GM19351 (cell line): ENCODE measurements around the gene NPR3.
"Not testable (repeated sequence)": the region's sequence is repeated elsewhere in the genome, so short reads cannot be mapped to it uniquely, and the experiment has no call there.

ENCODE experiments used
- ATAC-seq: cut with Tn5 transposase; IDR thresholded peaks from one replicate; pipeline ENCODE4 v1.9.1; 2021; ENCODE audit warnings: mild to moderate bottlenecking, moderate library complexity; ENCODE audit not compliant: unreplicated experiment

NPR3 gene

DNA sequence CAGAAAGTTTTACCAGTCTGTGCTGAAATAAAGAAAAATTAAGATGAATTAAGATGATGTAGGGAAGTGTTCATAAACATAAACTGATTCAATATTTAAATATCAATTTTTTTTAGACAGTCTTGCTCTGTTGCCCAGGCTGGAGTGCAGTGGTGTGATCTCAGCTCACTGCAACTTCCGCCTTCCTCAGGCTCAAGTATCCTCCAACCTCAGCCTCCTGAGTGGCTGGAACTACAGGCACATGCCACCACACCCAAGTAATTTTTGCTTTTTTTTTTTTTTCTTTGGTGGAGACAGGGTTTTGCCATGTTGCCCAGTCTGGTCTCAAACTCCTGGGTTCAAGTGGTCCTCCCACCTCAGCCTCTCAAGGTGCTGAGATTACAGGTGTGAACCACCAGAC lies 94.3 kb downstream of the NPR3 start:
- not testable (repeated sequence) for ATAC-seq

DNA sequence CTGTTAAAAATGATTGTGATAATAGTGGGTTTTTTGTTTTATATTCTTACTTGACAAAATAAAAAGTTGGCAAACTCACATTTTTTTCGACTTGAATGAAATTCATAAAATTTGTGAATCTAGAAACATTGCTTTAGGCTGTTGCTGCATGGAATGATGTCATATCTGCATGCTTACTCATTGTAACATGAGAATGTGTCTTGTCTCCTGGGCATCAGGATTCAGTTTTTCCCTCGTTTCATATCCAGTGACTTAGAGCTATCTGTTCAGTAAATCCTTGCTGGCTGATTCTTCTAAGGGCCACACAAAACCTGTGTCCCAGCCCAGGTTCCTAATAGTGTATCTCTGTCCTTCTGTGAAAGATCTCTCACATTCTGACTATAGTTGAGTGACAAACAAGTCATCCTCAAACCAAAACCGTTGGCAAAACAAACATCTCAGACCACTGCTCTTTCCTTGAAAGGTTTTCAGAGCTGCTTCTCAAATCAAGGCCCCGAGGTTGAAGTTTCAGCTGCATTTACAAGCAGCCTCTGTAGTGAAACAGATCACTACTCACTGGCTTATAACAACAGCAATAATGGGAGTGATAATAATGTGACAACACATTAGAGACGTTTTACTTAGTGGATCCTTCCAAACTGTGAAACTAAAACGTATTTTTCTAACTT lies 95.0 kb downstream of the NPR3 start:
- ATAC-seq, result no peak

DNA sequence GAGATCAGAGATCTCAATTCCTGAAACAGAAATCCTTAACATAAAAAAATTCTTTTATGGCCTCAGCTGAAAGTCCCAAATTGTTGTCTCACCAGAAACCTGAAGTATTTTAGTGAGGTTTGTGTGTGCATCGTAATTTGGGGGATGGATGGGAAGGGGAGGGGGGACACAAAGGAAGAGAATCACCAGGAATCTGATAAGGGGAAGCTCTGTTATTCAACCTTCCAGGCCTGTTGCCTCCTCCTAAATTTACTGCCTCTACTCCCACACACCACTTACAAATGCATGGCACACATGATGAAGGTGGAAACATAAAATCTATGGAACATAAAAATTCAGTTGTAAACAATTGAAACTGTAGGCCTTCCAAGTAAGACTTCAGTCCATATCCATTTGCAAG lies 97.7 kb downstream of the NPR3 start:
- no peak for ATAC-seq

DNA sequence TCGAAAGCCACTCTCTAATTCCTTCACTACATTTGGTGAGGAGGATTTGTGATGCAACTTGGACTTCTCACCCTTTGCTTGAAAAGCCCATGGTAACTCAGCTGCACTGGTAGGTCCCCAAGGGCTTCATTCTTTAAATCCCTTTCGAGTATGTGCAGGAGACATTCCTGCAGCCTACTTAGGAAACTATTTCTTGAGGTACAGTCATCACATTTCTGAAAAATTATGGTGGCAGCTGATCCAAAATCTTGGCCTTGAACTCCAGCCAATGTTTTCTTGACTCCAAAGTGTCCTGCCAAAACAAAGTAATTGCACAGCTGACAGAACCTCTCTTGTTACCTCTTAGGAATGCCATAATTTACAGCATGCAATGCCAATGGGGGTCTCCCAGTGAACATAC lies 99.7 kb downstream of the NPR3 start:
- ATAC-seq, result no peak

DNA sequence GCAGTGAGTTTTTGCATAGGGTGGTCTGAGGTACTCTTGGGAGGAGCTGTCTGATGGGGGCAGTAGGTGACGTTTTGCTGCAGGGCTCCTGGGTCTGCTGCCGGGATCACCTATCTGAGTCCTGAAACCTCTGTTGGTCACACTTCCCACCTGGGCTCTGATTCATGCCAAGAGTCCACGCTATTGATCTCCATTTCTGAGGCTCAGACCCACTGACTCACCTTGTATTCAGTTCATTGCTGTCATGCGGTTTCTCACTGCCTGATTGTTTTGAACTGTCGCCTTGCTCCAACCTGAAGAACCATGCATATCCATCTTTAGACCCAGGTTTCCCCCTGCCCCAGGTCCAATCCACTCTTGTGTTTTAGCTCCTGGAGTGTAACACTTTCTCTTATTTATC lies 101.3 kb downstream of the NPR3 start:
- no peak for ATAC-seq

DNA sequence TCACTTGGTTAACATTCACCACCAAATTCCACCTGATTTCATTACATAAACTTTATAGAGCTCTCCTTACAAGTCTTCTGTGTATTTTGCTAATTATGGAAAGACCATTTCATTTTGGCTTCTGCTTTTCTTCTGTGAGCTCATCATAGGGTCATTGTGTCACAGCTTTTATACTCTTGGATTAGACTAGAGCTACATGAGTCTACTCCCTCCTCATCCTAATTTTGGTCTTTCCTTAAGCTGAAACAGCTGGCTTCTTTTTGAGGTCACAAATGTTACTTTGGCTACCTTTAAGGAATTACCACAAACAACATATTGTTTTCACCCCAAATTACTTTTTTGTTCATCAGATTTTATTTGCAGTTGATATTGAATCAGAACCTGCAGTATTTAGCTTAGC lies 103.0 kb downstream of the NPR3 start:
- ATAC-seq, result no peak

DNA sequence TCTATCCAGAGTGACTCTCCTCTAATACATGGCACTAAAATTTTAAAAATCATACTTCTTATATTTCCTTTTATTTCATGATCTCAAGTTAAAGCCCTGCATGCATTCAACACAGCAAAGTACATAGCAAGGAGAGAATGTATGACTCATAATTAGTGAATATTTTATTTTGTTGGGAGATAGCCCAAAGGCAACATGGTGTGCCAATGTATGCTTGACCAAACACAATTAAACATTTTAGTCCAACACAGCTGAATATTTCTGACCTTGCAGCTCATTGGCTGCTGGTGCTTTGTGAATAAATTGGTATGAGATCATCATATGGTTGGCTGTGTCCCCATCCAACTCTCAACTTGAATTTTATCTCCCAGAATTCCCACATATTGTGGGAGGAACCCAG lies 103.5 kb downstream of the NPR3 start:
- ATAC-seq, result no peak

DNA sequence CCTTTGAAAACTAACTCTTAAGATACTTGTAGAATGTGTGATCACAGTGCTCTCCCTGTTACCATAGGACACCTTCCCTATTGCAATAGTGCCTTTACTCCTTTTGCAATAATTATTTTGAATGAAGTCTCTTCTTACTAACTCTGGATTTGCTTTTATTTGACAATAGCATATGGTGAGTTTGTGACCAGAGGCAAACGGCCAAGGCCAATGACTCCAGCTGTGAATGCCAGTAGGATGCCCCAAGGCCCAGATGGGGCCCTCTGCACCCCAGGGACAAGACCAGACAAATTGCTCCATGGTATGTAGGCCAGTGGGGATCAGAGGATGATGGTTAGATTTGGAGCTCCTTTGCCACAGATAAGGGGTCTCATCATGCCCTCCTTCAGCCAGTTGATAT lies 116.9 kb downstream of the NPR3 start:
- no peak for ATAC-seq

DNA sequence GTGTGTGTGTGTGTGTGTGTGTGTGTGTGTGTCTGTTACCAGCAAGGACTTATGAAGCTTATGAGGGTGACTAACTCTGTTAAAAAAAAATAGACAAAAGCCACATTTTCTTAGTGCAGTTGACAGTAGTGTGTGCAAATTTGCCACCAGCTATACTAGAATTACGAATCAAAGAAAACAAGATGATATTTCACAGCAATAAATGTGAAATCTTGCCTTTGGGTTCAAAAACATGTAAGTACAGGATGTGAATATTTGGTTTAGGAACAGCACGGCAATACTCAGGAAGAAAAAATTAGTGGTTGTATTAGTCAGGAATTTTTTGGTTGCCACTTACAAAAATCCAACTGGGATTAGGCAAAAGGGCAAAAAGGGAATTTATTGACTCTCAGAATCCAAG lies 117.4 kb downstream of the NPR3 start:
- no peak for ATAC-seq

DNA sequence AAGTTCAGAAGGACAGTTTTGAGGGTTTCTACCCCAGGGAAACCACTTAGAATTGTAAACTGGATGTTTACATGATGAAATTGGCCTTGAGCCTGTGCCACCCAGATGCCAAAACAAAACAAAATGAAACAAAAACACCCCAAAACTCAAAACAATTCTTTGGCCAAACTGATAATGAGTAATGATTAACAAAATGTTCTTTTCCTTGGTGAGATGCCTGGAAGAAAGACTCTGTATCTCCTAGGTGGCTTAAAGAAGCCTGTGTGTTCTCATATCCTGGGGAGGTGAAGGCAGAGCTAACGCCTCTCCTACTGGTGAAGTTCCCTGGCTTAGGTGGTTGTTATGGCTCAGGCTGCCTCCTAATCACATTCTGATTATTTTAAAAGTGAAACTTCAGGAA lies 120.5 kb downstream of the NPR3 start:
- ATAC-seq, result no peak

DNA sequence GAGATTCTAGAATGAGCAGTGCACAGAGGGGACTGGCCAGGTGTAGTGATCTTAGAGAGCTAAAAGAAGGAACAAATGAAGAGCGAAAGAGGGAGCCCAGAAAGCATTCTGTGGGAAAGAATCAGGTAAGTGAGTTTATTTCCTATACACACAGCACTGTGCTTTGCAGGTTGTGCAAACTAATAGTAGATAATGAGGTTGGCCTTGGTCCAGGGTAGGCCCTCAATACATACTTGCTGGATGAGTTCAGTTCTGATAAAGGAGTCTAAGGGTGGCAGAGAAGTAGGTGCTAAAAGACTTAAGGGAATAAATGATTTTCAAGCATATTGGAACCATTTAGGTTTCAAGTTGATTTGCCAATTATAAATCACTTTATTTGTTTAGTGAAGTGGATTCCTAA lies 122.0 kb downstream of the NPR3 start:
- ATAC-seq, result no peak

DNA sequence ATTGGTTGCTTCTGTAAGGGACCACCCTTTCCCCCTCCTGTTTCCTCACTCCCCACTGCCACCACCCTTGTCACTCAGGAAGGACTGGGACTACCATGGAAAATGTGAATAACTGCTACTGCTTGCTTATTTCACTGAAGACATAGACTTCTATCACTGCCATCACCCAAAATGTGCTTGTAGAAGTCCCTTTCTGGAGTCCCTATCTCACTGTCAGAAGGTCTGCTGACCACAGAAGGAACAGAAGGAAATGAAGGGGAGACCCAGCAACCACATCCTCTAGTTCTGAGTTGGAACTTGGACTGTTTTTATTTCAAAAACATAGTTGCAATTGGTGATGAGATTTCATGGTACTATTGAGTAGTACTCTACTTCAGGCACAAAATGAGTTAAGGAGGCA lies 122.5 kb downstream of the NPR3 start:
- no peak for ATAC-seq

DNA sequence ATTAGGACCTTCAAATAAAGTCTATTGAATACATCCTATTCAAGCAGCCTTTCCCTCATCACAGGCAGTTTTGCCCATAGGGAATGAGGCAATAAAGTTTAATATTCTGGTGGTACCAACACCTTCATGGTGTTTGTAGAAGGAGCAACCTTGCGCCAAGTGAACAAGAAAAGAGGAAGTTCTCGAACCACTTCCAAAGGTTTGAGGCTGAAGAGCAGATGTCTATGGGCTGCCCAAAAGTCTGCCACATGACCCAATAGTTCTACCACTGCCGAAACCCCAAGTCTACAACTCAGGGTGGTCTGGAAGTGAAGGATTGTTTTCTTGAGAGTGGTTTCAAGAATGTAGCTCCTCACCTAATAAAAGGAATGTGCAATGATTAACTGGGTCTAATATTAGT lies 123.1 kb downstream of the NPR3 start:
- ATAC-seq, result no peak

DNA sequence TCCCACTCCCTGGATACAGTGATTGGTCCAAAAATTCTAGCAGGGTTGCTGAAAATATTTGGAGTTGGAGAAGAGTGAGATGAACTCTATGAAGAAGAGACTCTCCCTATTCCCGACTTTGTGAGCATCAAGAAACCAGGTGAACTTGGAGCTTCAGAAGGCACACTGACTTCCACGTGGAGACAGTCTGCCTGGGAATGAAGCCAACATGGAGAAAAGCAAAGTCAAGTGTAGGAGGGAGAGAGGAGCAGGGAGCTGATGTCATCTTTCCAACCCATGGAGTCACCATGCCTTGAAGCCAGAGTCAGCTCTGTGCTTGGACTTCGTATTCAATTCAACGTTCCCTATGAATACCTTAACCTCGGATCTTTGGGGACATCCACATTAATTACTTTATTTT lies 125.1 kb downstream of the NPR3 start:
- no peak for ATAC-seq

DNA sequence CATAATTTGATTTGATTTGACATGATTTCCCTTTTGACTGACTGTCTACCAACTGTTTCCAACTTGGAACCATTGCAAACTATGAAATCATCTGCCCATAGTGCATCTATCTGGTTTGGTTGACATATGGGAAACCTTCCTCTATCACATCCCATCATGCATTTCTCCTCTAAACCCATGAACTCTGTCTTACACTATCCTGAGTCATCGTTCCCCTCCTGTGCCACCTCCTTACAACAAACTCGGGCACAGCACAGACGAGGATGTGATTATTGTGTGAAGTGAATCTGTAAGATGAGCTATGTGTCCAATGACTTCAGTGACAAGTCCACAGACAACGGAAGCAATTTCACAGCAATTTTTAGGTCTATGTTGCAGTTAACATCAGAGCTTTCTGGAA lies 126.1 kb downstream of the NPR3 start:
- no peak for ATAC-seq

DNA sequence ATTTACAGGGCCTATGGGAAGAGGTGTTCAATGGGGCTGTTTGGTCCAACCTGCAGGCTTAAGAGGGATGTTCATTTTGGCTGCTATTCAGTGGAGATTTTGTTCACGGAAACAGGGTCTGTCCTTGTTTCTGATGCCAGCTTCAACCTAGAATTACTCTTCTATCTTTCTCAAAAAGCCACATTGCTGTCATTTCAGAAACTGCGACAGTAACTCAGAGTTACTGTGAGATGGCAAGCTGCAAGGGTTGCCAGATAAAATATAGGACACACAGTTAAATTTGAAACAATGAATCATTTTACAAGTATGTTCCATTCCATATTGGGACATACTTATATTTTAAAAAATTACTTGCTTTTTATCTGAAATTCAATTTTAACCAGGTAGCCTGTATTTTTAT lies 128.0 kb downstream of the NPR3 start:
- no peak for ATAC-seq

DNA sequence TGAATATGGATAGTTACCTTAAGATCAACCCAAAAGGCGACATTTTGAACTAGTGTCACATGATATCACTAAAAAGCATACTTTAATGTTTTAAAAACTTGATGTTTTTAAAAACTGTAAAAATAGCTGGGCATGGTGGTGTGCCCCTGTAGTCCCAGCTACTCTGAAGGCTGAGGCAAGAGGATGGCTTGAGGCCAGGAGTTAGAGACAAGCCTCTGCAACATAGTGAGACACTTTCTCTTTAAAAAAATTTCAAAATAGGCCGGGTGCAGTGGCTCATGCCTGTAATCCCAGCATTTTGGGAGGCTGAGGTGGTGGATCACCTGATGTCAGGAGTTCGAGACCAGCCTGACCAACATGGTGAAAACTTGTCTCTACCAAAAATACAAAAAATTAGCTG lies 129.5 kb downstream of the NPR3 start:
- no peak for ATAC-seq
